B cell (primary cell): ENCODE measurements around the gene HAUS7. TPM values are rescaled to one million over a fixed set of nuclear protein-coding genes. Genes with fewer than 3 reads are reported as not detected.

ENCODE experiments used
- ATAC-seq: fragments of 200-7000 bp; cut with Tn5 transposase; one replicate; pipeline ENCODE4 v1.10.0; 2021; ENCODE audit warnings: low read depth, mild to moderate bottlenecking, moderate number of reproducible peaks, moderate library complexity
- CTCF ChIA-PET: fragments of 350-600 bp; sonication (Branson Sonifier 250); formaldehyde crosslinking; loops from one replicate; lab custom pipeline; 2021; ENCODE audit warnings: antibody characterized with exemption, inconsistent platforms; lab: Charles Lee
- POLR2A ChIA-PET: fragments of 350-600 bp; sonication (Branson Sonifier 250); formaldehyde crosslinking; loops from one replicate; lab custom pipeline; 2021; ENCODE audit warnings: antibody characterized with exemption; lab: Charles Lee
- DNase-seq: peaks from one replicate; pipeline ENCODE4 v3.0.0; 2013
- H2AFZ ChIP-seq: 2 replicates; pipeline ENCODE4 v1.6.1; 2012; ENCODE audit warnings: mild to moderate bottlenecking, low read depth, low read length; ENCODE audit not compliant: insufficient read depth, poor library complexity, severe bottlenecking
- H3K27ac ChIP-seq, 2 donors: 1 replicate in 1 of 2; 2 replicates in 1 of 2; pipeline ENCODE4 v1.5.1; 2012 to 2013; ENCODE audit warnings: low read length in 2 of 2, mild to moderate bottlenecking in 2 of 2, moderate library complexity in 1 of 2
- H3K27me3 ChIP-seq, 4 experiments: fragments of 200-600 bp in 1 of 4; sonication (generic) in 1 of 4; replicated peaks in 1 of 4; 1 replicate in 2 of 4; 2 replicates in 2 of 4; pipeline versions ENCODE4 v1.6.1 to v1.7.0; 2013 to 2016; ENCODE audit warnings: low read length in 3 of 4, mild to moderate bottlenecking in 2 of 4, mixed read lengths in 1 of 4, moderate library complexity in 1 of 4; ENCODE audit not compliant: insufficient read depth in 4 of 4, control insufficient read depth in 3 of 4; ENCODE audit errors: control extremely low read depth in 1 of 4
- H3K36me3 ChIP-seq, 2 experiments: replicated peaks in 1 of 2; 1 replicate in 1 of 2; 2 replicates in 1 of 2; pipeline versions ENCODE4 v1.6.1 to v1.7.1; 2013; ENCODE audit warnings: low read length in 1 of 2; ENCODE audit not compliant: insufficient read depth in 2 of 2, control insufficient read depth in 1 of 2; ENCODE audit errors: control extremely low read depth in 1 of 2, extremely low read depth in 1 of 2
- H3K4me1 ChIP-seq, 2 donors: fragments of 200-600 bp in 1 of 2; sonication (generic) in 1 of 2; 1 replicate in 1 of 2; 2 replicates in 1 of 2; pipeline versions ENCODE4 v1.5.1 to v1.6.1; 2013 to 2017; ENCODE audit warnings: low read length in 2 of 2; ENCODE audit not compliant: control insufficient read depth in 2 of 2, insufficient read depth in 2 of 2
- H3K4me2 ChIP-seq: replicated peaks from 2 replicates; pipeline ENCODE3; 2012; ENCODE audit warnings: mild to moderate bottlenecking, low read depth, low read length; ENCODE audit not compliant: poor library complexity, severe bottlenecking
- H3K4me3 ChIP-seq, 5 experiments: fragments of 200-600 bp in 1 of 5; sonication (generic) in 1 of 5; 1 replicate in 3 of 5; 2 replicates in 2 of 5; pipeline versions ENCODE4 v1.5.1 to v1.7.0; 2011 to 2016; ENCODE audit warnings: low read length in 4 of 5, mild to moderate bottlenecking in 4 of 5, low read depth in 2 of 5, control low read depth in 1 of 5, moderate library complexity in 1 of 5; ENCODE audit not compliant: insufficient read depth in 1 of 5; ENCODE audit errors: control extremely low read depth in 1 of 5, extremely low read depth in 1 of 5
- H3K79me2 ChIP-seq: fragments of 200-600 bp; sonication (generic); one replicate; pipeline ENCODE4 v1.6.0; 2016; ENCODE audit warnings: low read length; ENCODE audit not compliant: control insufficient read depth, insufficient read depth
- H3K9ac ChIP-seq: fragments of 200-600 bp; sonication (generic); 2 replicates; pipeline ENCODE4 v1.6.1; 2017; ENCODE audit warnings: mild to moderate bottlenecking, low read length, moderate library complexity
- H3K9me3 ChIP-seq, 3 donors: one replicate each; pipeline versions ENCODE4 v1.6.1 to v1.7.1; 2013; ENCODE audit warnings: low read length in 2 of 3; ENCODE audit not compliant: control insufficient read depth in 2 of 3, insufficient read depth in 1 of 3; ENCODE audit errors: control extremely low read depth in 1 of 3
- H4K20me1 ChIP-seq: 2 replicates; pipeline ENCODE4 v1.6.0; 2012; ENCODE audit warnings: mild to moderate bottlenecking, low read length; ENCODE audit not compliant: insufficient read depth, control insufficient read depth, poor library complexity, severe bottlenecking
- H3K27ac Mint-ChIP-seq: one replicate; pipeline ENCODE4 v1.8.0; 2021; ENCODE audit warnings: mixed read lengths
- H3K27me3 Mint-ChIP-seq: one replicate; pipeline ENCODE4 v1.8.0; 2021; ENCODE audit warnings: mixed read lengths
- H3K4me1 Mint-ChIP-seq: one replicate; pipeline ENCODE4 v1.8.0; 2021; ENCODE audit warnings: mixed read lengths
- H3K4me3 Mint-ChIP-seq: one replicate; pipeline ENCODE4 v1.8.0; 2021; ENCODE audit warnings: mixed read lengths
- H3K9me3 Mint-ChIP-seq: one replicate; pipeline ENCODE4 v1.8.0; 2022; ENCODE audit warnings: mixed read lengths; ENCODE audit not compliant: insufficient read depth
- CTCF ChIP-seq: fragments of 200-600 bp; IDR thresholded peaks from one replicate; pipeline ENCODE4 v1.8.0; 2022; ENCODE audit warnings: antibody characterized with exemption, mild to moderate bottlenecking
- EZH2 ChIP-seq: IDR thresholded peaks from 2 replicates; pipeline ENCODE4 v1.6.1; 2012; ENCODE audit warnings: borderline replicate concordance, low read depth, mild to moderate bottlenecking, moderate library complexity, low read length; ENCODE audit not compliant: insufficient read depth, poor library complexity, severe bottlenecking
- WGBS: methylation state at CpG from one replicate; pipeline ENCODE4 v1.1.5; 2013; ENCODE audit warnings: missing lambda C conversion rate; ENCODE audit not compliant: insufficient coverage; 5-methylcytosine and 5-hydroxymethylcytosine counted together
- intact Hi-C: fragments of 100-400 bp; cut with micrococcal nuclease; formaldehyde crosslinking; loops from one replicate; pipeline ENCODE4 v1.10.0; 2022
- polyA plus RNA-seq: library from polyadenylated mRNA; depleted of rRNA; stranded (reverse); fragments of >200 nt; gene quantifications from 2 replicates; pipeline ENCODE4 v1.2.3, GENCODE V29; 2012
- total RNA-seq, 2 donors: library from RNA; stranded (reverse); fragments of 120-200 nt in 1 of 2; gene quantifications; 1 replicate in 1 of 2; 2 replicates in 1 of 2; pipeline versions ENCODE4 v1.2.3 to v1.2.4, GENCODE V29; 2013 to 2022

The HAUS7 gene
- total and polyA plus RNA-seq, 2 donors (not counting 1 experiment from before 2014, with no cell fraction given): 25.2 to 26.9 TPM

GRCh38 chrX:153456161-153456560 lies 14.2 kb downstream of the HAUS7 start:
- CTCF ChIA-PET: interaction anchor here (0.6 to 0.7 kb wide), 2 partner anchors 214 to 504 kb away, joined by 3 read pairs; no protein-coding TSS in a partner anchor
- Histone ChIP-seq H3K9me3 (no peaks in the 10 kb centered on the region), H3K9ac (no peak overlapping the region), H4K20me1 (no peaks in the 10 kb centered on the region), H3K27ac (no peak overlapping the region), H3K27me3 (no peaks in the 10 kb centered on the region), H2AFZ (no peak overlapping the region), H3K36me3 (peaks cover 0 to 7% of the 10 kb centered on the region in 2 experiments), H3K4me3 (no peak overlapping the region), H3K4me1 (no peaks in the 10 kb centered on the region), H3K4me2 (no peak overlapping the region), H3K79me2 (no peaks in the 10 kb centered on the region)
- intact Hi-C loops: no loop called here
- H3K4me3 Mint-ChIP-seq: no peak overlapping the region
- ATAC-seq (no peak), DNase-seq (no peak)
- no peak for TF ChIP-seq CTCF
- no peak for TF ChIP-seq EZH2
- no peaks in the 10 kb centered on the region for H3K9me3 Mint-ChIP-seq
- POLR2A ChIA-PET: no interaction called here
- no peaks in the 10 kb centered on the region for H3K27me3 Mint-ChIP-seq
- no peak overlapping the region for H3K27ac Mint-ChIP-seq
- no peaks in the 10 kb centered on the region for H3K4me1 Mint-ChIP-seq
- WGBS: 98% methylated on average over 6 of the region's 12 CpGs

GRCh38 chrX:153455571-153455970 lies 14.8 kb downstream of the HAUS7 start:
- DNase-seq (no peak), ATAC-seq (no peak)
- no peaks in the 10 kb centered on the region for H3K9me3 ChIP-seq
- Mint-ChIP-seq H3K9me3 (no peaks in the 10 kb centered on the region), H3K4me1 (no peaks in the 10 kb centered on the region), H3K4me3 (no peak overlapping the region), H3K27ac (no peak overlapping the region), H3K27me3 (no peaks in the 10 kb centered on the region)
- ChIA-PET CTCF (no interaction called here), POLR2A (no interaction called here)
- no peak overlapping the region for H3K9ac ChIP-seq
- no peaks in the 10 kb centered on the region for H3K27me3 ChIP-seq
- no peak overlapping the region for H3K27ac ChIP-seq
- no peak overlapping the region for H3K4me3 ChIP-seq
- H3K4me1 ChIP-seq: no peaks in the 10 kb centered on the region
- H4K20me1 ChIP-seq: no peaks in the 10 kb centered on the region
- H3K79me2 ChIP-seq: no peaks in the 10 kb centered on the region
- H2AFZ ChIP-seq: no peak overlapping the region
- peaks cover 0 to 7% of the 10 kb centered on the region in 2 experiments for H3K36me3 ChIP-seq
- H3K4me2 ChIP-seq: no peak overlapping the region
- intact Hi-C loops: no loop called here
- TF ChIP-seq EZH2 (no peak), CTCF (no peak)
- WGBS: 94% methylated on average over 12 of the region's 16 CpGs
